ENCODE results near the gene MT2A.
"Not testable (repeated sequence)": the region's sequence is repeated elsewhere in the genome, so short reads cannot be mapped to it uniquely, and the experiment has no call there.

Gene MT2A

DNA sequence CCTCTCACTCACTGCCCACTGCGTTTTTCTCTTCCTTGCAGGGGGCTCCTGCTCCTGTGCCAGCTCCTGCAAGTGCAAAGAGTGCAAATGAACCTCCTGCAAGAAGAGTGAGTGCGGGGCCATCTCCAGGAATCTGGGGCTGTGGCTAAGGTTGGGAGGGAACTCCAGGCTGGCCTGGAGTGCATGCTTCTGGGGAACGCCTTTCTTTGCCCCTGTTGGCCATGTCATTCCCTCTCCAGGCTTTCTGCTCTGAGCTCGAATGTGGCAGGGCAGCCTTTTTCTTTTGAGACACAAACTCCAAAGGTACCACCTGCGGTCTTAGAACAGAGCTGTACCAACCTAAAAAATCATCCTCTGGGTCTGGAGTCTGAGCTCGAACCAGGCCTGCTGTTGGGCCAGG lies 9.8 kb downstream of the MT2A start:
- no peak for DNase-seq

DNA sequence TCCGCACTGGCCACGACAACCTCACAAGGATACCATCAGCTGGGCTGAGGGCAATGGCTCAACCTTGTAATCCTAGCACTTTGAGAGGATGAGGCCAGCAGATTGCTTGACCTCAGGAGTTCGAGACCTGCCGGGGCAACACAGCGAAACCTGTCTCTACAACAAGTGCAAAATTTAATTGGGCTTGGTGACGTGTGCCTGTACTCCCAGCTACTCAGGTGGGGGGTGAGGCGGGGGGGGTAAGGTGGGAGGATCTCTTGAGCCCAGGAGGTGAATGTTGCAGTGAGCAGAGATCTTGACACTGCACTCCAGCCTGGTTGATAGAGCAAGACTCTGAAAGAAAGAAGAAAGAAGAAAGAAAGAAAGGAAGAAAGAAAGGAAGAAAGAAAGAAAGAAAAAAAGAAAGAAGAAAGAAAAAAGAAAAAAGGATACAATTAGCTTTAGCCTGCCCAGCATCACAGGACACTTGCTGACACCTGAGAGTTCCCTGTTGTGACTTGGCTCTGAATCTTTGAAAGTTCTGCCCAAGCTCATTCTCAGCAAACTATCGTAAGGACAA lies 12.0 kb downstream of the MT2A start:
- no peak for DNase-seq

DNA sequence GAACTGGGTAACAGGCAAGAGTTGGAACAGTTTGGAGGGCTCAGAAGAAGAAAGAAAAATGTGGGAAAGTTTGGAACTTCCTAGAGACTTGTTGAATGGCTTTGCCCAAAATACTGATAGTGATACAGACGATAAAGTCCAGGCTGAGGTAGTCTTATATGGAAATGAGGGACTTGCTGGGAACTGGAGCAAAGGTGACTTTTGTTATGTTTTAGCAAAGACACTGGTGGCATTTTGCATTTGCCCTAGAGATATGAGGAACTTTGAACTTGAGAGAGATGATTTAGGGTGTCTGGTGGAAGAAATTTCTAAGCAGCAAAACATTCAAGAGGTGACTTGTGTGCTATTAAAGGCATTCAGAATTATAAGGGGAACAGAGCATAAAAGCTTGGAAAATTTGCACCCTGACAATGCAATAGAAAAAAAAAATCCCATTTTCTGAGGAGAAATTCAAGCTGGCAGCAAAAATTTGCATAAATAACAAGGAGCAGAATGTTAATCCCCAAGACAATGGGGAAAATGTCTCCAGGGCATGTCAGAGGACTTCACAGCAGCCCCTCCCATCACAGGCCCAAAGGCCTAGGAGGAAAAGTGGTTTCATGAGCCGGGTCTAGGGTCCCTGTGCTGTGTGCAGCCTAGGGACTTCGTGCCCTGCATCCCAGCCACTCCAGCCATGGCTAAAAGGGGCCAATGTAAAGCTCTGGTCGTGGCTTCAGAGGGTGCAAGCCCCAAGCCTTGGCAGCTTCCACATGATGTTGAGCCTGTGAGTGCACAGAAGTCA lies 13.5 kb downstream of the MT2A start:
- not testable (repeated sequence) for DNase-seq

DNA sequence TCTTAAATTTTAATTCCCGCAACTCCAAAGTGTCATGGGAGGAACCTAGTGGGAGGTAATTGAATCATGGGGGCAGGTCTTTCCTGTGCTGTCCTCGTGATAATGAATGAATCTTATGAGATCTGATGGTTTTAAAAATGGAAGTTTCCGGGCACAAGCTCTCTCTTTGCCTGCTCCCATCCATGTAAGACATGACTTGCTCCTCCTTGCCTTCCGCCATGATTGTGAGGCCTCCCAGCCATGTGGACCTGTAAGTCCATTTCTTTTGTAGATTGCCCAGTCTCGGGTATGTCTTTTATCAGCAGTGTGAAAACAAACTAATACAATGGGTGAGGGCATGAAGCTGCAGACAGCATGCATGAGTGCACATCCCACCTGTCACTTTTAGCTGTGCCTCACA lies 14.8 kb downstream of the MT2A start:
- DNase-seq: not testable (repeated sequence)

DNA sequence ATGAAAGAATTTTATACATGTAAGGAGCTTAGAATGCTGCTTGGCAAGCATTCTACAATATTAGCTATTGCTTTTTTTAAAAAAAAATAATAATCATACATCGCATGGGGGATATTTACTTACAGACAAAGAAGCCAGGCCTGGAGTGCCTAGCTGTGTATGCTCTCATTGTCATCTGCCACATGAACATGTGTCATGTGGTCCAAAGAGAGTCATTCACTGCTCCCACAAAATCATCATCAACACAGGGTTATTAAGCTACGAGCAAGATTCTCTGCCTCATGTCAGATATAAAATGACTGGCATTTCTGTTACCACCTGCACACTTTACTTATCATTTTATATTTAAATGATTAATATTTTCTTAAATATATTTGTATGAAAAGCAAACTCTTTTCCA lies 15.3 kb downstream of the MT2A start:
- no peak for DNase-seq

DNA sequence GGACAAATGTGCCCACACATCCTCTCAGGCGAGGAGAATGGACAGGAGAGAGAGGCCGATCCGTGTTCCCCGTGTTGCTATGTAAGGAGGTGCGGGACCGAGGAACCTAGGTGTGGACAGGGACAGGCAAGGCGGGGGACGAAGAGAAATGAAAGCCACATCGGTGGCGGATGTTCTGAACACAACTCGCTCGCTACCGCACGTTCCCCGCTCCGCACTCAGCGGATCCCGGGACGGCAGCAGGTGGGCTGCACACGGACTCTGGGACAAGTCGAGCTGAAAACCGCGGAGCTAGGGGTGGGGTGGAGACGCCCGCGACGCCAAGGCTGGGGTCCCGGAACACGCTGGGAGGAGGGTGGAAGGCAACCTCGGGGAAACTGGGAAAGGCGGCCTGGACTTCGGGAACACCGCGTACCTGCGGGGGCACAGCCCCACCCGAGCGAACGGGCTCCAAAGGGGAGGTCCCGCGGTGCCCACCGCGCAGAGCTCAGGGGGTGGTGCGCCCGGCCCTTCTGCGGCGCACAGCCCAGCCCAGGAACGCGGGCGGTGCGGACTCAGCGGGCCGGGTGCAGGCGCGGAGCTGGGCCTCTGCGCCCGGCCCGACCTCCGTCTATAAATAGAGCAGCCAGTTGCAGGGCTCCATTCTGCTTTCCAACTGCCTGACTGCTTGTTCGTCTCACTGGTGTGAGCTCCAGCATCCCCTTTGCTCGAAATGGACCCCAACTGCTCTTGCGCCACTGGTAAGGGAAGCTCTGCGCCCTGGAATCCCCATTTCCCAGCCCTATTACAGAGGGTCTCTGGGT lies 17.0 kb downstream of the MT2A start, which contains the start of gene MT1E:
TSS of gene MT1E (plus strand) at position 642 of the 803 bp plus-strand sequence. CDS start at position 713, 71 bp downstream.
- DNase-seq: peak; percentile 72

DNA sequence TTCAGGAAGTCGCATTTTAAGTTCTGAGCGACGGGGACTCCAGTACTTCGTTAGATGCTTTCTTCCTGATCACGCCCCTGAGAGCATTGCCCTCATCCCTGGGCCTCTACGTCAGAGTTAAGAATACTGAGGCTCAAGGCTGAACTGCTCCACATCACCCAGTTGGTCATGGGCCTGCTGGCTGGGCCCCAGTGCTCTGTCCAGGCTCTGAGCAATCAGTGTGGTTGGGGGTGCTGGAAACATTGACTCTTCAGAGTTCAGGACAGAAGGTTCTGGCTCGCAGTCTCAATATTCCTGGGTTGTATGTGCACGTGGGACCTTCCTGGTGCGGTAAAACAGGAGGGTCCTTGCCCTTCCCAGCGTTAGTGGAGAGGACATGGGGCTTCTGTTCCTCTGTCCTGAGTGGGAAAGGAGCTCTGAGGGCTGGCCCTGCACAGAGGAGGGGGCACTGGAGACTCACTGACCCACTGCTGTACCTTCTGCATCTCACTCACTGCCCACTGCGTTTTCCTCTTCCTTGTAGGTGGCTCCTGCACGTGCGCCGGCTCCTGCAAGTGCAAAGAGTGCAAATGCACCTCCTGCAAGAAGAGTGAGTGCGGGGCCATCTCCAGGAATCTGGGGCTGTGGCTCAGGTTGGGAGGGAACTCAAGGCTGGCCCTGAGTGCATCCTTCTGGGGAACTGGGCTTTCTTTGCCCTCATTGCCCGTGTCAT lies 17.7 kb downstream of the MT2A start:
- DNase-seq: no peak

DNA sequence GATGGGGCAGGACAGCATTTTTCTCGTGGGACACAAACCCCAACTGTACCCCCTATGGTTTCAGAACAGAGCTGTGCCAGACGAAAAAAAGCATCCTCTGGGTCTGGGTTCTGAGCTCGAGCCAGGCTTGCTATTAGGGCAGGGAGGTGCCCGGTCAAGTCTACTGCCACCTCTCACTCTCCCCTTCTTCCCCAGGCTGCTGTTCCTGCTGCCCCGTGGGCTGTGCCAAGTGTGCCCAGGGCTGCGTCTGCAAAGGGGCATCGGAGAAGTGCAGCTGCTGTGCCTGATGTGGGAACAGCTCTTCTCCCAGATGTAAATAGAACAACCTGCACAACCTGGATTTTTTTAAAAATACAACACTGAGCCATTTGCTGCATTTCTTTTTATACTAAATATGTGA lies 18.3 kb downstream of the MT2A start:
- no peak for DNase-seq

DNA sequence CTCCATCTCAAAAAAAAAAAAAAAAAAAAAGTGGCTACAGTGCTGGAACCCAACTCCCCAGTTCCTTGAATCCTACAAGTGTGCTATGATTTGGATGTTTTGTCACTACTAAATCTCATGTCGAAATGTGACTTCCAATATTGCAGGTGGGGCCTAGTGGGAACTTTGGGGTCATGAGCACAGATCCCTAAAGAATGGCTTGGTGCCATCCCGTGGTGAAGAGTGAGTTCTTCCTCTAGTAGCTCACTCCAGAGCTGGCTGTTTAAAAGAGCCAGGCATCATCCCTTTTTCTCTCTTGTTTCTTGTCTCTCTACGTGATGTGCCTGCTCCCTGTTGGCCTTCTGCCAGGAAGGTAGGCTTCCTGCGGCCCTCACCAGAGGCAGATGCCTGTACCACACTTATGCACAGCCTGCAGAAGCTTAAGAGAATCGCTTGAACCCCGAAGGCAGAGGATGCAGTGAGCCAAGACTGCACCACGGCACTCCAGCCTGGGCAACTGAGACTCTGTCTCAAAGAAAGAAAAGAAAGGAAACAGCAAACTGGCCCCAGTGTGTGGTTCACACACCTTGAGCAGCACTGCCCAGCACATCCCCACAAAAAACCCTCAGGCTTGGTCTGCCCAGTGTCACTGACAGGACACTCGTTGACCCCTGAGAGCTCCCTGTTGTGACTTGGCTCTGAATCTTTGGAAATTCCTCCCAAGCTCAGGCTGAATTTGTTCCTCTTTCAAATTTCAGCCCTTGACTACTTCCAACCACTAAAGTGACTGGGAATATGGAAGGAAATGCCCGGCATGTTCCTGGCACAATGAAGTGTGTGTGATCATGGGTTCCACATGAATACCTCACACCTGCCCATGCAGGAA lies 20.3 kb downstream of the MT2A start:
- no peak for DNase-seq

DNA sequence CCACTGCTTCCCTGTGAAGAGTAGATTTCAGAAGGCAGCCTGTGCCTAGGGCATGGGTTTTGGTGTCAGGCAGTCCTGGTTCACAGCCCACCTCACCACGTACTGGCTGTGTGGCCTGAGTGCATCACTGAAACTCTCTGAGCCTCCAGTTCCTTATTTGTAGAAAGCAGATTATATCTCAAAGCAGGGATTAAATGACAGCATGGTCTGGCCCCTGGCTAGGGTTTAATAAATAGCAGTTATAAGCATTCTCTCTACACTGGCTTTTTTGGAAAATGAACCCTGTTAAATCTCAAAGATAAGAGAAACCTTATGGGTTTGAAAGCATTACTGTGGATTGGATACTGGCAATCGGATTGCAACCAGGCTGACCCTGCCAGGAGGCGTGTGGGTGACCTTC lies 21.1 kb downstream of the MT2A start:
- DNase-seq: no peak

DNA sequence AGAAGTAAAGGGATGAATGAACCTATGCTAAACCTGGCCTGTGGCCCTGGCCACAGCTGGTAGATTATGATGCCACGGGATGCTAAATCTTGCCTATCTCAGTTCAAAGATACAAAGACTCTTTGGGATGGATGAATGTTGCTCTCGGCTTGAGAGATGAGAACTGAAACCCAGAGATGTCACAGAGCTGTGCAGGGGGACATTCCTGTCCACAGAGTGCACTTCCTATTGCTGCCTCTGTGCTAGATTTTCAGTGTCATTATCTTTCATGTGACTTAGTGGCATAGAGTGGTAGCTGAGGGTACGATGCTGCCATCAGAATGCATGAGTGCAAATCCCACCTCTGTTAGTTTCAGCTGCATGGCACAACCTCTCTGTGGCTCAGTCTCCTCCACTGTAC lies 21.8 kb downstream of the MT2A start:
- DNase-seq: no peak

DNA sequence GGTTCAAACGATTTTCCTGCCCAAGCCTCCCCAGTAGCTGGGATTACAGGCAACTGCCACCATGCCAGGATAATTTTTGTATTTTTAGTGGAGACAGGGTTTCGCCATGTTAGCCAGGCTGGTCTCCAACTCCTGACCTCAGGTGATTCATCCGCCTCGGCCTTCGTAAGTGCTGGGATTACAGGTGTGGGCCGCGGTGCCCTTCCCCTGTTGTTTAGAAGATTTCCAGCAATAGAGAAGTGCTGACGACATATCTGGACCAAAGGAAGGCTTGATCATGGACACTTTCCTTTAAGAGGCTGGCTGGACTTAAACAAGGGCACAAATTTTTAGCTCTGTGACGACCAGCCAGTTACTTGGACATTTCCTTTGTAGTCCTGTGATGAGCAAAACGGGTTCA lies 22.8 kb downstream of the MT2A start:
- no peak for DNase-seq

DNA sequence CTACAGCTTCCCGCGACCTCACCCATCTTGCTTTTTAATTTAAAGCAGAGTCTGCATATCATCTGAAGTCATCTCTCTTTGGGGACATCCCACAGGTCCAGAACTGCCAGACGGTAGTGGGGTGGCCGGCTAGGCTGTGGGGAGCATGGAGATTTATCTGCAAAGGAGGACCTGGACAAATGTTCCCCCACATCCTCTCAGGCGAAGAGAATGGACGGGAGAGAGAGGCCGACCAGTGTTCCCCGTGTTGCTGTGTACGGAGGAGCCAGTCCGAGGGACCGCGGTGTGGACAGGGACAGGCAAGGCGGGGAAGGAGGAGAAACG lies 23.4 kb downstream of the MT2A start:
- DNase-seq: no peak

DNA sequence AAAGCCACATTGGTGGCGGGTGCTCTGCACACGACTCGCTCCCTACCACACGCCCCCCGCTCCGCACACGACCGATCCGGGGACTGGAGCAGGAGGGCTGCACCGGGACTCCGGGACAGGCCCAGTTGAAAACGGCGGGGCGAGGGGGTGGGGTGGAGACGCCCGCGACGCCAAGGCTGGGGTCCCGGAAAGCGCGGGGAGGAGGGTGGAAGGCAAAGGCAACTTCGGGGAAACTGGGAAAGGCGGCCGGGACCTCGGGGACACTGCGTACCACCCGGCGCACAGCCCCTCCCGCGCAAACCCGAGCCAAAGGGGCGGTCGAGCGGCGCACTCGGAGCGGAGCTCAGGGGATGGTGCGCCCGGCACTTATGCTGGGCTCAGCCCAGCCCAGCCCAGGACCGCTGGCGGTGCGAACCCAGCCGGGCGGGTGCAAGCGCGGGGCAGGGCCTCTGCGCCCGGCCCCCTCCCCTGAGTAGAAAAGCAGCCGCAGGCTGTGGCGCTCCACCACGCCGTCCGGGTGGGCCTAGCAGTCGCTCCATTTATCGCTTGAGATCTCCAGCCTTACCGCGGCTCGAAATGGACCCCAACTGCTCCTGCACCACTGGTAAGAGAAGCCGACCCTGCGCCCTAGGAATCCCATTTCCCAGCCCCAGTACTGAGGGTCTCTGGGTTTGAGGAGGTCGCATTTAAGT lies 23.9 kb downstream of the MT2A start, which contains the start of gene MT1M:
TSS of gene MT1M (plus strand) at position 504 of the 692 bp plus-strand sequence. CDS start at position 577, 73 bp downstream.
- peak; percentile 67 for DNase-seq

DNA sequence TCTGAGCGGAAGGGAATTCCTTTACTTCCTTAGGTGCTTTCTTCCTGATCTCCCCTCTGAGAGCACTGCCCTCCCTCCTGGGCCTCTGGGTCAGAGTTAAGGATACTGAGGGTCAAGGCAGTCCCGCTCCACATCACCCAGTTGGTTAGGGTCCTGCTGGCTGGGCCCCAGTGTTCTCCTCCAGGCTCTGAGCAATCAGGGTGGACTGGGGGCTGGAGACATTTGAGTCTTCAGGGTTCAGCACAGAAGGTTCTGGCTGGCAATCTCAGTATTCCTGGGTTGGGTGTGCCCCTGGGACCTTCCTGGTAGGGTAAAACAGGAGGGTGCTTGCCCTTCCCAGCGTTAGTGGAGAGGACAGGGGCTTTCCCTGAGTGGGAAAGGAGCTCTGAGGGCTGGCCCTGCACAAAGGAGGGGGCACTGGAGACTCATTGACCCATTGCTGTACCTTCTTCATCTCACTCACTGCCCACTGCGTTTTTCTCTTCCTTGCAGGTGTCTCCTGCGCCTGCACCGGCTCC lies 24.5 kb downstream of the MT2A start:
- no peak for DNase-seq

DNA sequence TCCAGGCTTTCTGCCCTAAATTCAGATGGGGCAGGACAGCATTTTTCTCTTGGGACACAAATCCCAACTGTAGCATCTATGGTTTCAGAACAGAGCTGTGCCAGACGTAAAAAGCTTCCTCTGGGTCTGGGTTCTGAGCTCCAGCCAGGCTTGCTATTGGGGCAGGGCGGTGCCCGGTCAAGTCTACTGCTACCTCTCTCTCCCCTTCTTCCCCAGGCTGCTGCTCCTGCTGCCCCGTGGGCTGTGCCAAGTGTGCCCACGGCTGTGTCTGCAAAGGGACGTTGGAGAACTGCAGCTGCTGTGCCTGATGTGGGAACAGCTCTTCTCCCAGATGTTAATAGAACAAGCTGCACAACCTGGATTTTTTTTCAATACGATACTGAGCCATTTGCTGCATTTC lies 25.2 kb downstream of the MT2A start:
- DNase-seq: no peak

DNA sequence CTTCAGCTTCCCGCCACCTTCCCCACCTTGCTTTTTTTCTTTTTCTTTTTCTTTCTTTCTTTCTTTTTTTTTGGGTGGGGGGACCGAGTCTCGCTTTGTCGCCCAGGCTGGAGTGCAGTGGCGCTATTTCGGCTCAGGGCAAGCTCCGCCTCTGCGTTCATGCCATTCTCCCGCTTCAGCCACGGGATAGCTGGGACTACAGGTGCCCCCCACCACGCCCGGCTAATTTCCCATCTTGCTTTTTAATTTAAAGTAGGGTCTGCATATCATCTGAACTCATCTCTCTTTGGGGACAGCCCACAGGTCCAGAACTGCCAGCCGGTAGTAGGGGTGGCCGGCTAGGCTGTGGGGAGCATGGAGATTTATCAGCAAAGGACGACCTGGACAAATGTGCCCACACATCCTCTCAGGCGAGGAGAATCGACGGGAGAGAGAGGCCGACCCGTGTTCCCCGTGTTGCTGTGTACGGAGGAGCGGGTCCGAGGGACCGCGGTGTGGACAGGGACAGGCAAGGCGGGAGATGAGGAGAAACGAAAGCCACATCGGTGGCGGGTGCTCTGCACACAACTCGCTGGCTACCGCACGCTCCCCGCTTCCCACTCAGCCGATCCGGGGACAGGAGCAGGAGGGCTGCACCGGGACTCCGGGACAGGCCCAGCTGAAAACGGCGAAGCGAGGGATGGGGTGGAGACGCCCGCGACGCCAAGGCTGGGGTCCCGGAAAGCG lies 26.5 kb downstream of the MT2A start:
- DNase-seq: peak; percentile 49

DNA sequence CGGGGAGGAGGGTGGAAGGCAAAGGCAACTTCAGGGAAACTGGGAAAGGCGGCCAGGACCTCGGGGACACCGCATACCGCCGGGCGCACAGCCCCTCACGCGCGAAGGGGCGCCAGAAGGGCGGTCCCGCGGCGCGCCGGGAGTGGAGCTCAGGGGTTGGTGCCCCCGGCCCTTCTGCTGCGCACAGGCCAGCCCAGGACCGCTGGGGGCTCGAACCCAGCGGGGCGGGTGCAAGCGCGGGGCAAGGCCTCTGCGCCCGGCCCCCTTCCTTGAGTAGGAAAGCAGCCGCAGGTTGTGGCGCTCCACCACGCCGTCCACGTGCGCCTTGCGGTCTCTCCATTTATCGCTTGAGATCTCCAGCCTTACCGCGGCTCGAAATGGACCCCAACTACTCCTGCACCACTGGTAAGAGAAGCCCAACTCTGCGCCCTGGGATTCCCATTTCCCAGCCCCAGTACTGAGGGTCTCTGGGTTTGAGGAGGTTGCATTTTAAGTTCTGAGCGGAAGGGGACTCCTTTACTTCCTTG lies 27.1 kb downstream of the MT2A start:
- DNase-seq: no peak

DNA sequence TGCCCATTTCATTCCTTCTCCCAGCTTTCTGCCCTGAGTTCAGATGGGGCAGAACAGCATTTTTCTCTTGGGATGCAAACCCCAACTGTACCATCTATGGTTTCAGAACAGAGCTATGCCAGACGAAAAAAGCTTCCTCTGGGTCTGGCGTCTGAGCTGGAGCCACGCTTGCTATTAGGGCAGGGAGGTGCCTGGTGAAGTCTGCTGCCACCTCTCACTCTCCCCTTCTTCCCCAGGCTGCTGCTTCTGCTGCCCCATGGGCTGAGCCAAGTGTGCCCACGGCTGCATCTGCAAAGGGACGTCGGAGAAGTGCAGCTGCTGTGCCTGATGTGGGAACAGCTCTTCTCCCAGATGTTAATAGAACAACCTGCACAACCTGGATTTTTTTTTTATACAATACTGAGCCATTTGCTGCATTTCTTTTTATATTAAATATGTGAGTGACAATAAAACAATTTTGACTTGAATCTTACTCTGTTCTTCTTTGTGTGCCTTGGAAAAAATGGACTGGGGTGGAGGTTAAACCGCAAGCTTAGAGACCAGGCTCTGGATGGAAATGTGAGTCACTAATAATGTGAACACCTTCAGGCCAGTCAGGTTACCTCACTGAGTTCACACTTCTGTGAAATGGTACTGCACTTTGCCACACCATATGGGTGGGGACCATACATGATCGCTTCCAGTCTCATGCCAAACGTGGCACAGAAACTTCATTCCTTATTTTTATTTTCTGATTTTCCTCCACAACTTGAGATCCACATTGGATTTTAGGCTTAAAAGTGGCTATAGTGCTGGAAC lies 28.4 kb downstream of the MT2A start:
- no peak for DNase-seq
